AG04449 (cell line): ENCODE results near the gene PGLYRP3.

Experiments
- CTCF ChIA-PET: fragments of 350-600 bp; formaldehyde crosslinking; extraction: SDS; loops from one replicate; lab custom pipeline; 2021; ENCODE audit warnings: antibody characterized with exemption; lab: Yijun Ruan, JAX
- POLR2A ChIA-PET: fragments of 400-600, 350-600 bp; formaldehyde crosslinking; extraction: SDS; loops from one replicate; lab custom pipeline; 2020; ENCODE audit warnings: antibody characterized with exemption, inconsistent platforms; lab: Yijun Ruan, JAX
- DNase-seq: peaks from one replicate; pipeline ENCODE4 v3.0.0-alpha.2; 2010; ENCODE audit warnings: low read depth, low spot score
- H3K4me3 ChIP-seq: 2 replicates; pipeline ENCODE4 v1.5.1; 2011; ENCODE audit warnings: low read depth, mild to moderate bottlenecking, control low read depth, low read length
- TF ChIP-seq, protein P1 (sequence below): IDR thresholded peaks from one replicate; pipeline ENCODE4 v1.5.1; 2011; ENCODE audit warnings: mild to moderate bottlenecking, moderate library complexity, low read length, control low read depth, inconsistent platforms; ENCODE audit not compliant: insufficient read depth; ENCODE audit errors: missing control alignments

Gene PGLYRP3

DNA sequence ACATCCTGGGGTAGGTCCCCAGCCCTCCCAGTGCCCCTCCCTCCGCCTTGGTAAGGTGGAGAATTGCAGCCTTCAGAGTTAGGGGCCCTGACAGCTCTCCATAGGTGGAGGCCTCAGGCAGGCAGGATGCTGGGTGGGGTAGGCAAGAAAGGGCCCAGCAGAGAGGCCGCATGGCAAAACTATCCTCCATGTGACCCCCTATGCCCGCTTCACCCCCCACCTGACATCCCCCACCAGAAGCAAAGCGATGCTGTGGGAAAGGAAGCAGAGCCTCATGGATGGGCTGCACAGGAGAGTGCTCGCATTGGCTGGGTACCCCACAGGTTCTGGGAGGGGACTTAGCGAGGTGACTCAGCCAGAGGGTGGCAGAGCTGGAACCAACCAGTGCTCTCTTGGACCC lies 46.5 kb upstream of the PGLYRP3 start:
- no peak for DNase-seq
- POLR2A ChIA-PET = no interaction called here
- CTCF ChIA-PET = interaction anchor here (14.9 kb wide), 1 partner anchor 133 kb away, joined by 527 read pairs; no protein-coding TSS in a partner anchor
- H3K4me3 ChIP-seq = no peak overlapping the region
- TF ChIP-seq, protein P1, sequence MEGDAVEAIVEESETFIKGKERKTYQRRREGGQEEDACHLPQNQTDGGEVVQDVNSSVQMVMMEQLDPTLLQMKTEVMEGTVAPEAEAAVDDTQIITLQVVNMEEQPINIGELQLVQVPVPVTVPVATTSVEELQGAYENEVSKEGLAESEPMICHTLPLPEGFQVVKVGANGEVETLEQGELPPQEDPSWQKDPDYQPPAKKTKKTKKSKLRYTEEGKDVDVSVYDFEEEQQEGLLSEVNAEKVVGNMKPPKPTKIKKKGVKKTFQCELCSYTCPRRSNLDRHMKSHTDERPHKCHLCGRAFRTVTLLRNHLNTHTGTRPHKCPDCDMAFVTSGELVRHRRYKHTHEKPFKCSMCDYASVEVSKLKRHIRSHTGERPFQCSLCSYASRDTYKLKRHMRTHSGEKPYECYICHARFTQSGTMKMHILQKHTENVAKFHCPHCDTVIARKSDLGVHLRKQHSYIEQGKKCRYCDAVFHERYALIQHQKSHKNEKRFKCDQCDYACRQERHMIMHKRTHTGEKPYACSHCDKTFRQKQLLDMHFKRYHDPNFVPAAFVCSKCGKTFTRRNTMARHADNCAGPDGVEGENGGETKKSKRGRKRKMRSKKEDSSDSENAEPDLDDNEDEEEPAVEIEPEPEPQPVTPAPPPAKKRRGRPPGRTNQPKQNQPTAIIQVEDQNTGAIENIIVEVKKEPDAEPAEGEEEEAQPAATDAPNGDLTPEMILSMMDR = no peak

DNA sequence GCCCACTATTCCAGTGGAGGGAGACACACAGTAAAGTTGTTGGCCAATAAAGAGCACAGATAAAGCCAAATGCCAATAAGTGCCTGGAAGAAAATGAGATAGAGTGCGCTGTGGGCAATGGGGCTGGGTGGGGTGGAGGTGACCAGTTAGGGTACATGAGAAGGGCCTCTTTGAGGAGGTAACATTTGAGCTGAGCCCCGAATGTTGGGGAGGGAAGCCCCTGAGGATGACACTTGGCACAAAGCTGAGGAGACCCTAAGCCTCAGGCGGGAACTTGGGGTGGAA lies 45.9 kb upstream of the PGLYRP3 start:
- POLR2A ChIA-PET = no interaction called here
- CTCF ChIA-PET = interaction anchor here (14.9 kb wide), 1 partner anchor 133 kb away, joined by 527 read pairs; no protein-coding TSS in a partner anchor
- no peak overlapping the region for H3K4me3 ChIP-seq
- TF ChIP-seq, protein P1 = no peak
- DNase-seq = no peak

DNA sequence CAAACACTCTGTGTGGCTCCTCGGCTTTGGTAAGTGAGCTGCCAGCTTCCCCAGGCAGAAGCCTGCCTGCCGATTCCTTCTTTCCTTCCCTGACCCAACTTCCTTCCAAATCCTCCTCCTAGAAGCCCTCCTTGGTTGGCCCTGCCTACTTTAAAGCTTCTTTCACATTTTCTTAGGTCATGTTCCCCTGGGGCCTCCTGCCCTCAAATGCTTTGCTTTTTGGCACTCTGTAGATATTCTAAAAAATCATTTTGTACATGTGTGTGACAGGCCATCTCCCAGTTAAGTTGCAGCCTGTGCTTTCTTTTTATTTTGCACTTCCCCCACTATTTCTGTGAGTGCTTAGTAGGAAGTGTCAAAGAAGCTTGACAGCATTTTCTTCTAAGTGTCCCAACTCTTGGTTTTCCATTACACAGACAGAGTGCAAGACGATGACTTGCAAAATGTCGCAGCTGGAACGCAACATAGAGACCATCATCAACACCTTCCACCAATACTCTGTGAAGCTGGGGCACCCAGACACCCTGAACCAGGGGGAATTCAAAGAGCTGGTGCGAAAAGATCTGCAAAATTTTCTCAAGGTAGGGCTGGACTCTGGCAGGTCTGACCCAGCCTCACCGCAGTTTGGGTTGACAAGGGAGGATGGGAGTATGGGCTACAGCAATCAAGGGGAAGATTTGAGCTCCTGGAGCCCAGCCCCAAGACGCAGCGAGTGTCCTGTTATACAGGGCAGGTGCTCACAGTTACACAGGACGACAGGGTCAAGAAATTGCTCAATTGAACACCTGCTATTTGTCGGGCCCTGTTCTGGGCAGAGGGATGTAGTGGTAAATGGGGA lies 45.3 kb upstream of the PGLYRP3 start, which contains the start of gene S100A9:
Gene S100A9 (plus strand): TSS at position 2 of the 838 bp plus-strand sequence. CDS start 430 bp downstream, at position 432.
- ChIA-PET POLR2A (no interaction called here), CTCF (interaction anchor here (1.6 to 14.9 kb wide), 2 partner anchors 9 to 134 kb away, joined by 4 to 527 read pairs; no protein-coding TSS in a partner anchor)
- no peak within 1 kb of the TSS for H3K4me3 ChIP-seq

DNA sequence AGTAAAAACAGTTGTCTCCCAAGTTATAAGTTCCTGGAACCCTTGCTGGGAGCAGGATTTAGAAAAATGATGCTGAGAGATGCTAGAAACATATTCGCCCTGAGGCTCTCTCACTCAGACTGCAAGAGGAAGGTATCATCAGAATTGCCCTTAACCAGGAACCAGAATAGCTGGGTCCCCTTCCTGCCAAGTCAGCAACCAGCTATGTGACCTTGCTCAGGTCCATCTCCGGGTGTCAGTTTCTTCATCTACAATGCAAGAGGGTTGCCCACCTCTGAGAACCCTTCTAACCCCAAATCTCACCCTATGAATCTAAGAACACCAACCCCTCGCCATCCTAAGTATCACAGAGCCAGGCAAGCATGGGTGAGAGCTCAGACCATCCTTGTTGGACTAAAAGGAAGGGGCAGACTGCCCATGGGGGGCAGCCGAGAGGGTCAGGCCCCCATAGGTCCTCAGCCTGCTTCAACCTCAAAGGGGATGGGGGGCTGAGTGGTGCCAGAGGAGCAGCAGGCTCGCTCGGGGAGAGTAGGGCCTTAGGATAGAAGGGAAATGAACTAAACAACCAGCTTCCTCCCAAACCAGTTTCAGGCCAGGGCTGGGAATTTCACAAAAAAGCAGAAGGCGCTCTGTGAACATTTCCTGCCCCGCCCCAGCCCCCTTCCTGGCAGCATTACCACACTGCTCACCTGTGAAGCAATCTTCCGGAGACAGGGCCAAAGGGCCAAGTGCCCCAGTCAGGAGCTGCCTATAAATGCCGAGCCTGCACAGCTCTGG lies 44.5 kb upstream of the PGLYRP3 start:
- POLR2A ChIA-PET = no interaction called here
- TF ChIP-seq, protein P1 = no peak
- CTCF ChIA-PET = interaction anchor here (1.6 to 14.9 kb wide), 2 partner anchors 10 to 135 kb away, joined by 4 to 527 read pairs; no protein-coding TSS in a partner anchor
- DNase-seq = no peak
- H3K4me3 ChIP-seq = no peak overlapping the region

More for the DNA sequence above, 45.3 kb upstream of the PGLYRP3 start, which contains the start of gene S100A9:
- DNase-seq = no peak
- TF ChIP-seq, protein P1 = no peak

- TF ChIP-seq, protein P1 = no peak
- POLR2A ChIA-PET = no interaction called here
- CTCF ChIA-PET = interaction anchor here (1.6 to 14.9 kb wide), 5 partner anchors 10 to 154 kb away, joined by 4 to 527 read pairs (median 5); no protein-coding TSS in a partner anchor
- no peak overlapping the region for H3K4me3 ChIP-seq
- DNase-seq = no peak
Measured at GRCh38 chr1:153356392-153357075, 43.8 kb upstream of the PGLYRP3 start.
